HepG2 (cell line): ENCODE results near the gene TMEM9. TPM values are rescaled to one million over a fixed set of nuclear protein-coding genes. Genes with fewer than 3 reads are reported as not detected.

Source experiments
- CHCHD3 ChIP-seq: sonication (generic); formaldehyde crosslinking; IDR thresholded peaks from 2 replicates; pipeline ENCODE4 v1.8.0; 2022; ENCODE audit warnings: mild to moderate bottlenecking, missing genetic modification reagents, moderate library complexity
- E2F2 ChIP-seq: sonication (generic); formaldehyde crosslinking; IDR thresholded peaks from 2 replicates; pipeline ENCODE4 v1.4.0; 2020; ENCODE audit warnings: missing genetic modification reagents, borderline replicate concordance
- ETS1 ChIP-seq: sonication (generic); formaldehyde crosslinking; IDR thresholded peaks from 2 replicates; pipeline ENCODE4 v1.4.0; 2020; ENCODE audit warnings: missing genetic modification reagents
- FOSL2 ChIP-seq: sonication (generic); formaldehyde crosslinking; IDR thresholded peaks from 2 replicates; pipeline ENCODE4 v1.4.0; 2020; ENCODE audit warnings: missing genetic modification reagents
- PAXIP1 ChIP-seq: sonication (generic); formaldehyde crosslinking; conservative IDR thresholded peaks from 2 replicates; pipeline ENCODE4 v1.4.0; 2020; ENCODE audit warnings: mild to moderate bottlenecking, missing genetic modification reagents, moderate library complexity
- SCMH1 ChIP-seq: sonication (generic); formaldehyde crosslinking; IDR thresholded peaks from 2 replicates; pipeline ENCODE4 v1.9.0; 2021; ENCODE audit warnings: missing genetic modification reagents, mild to moderate bottlenecking, borderline replicate concordance
- SRSF4 ChIP-seq: fragments of 200-400 bp; formaldehyde crosslinking; IDR thresholded peaks from one replicate; pipeline ENCODE4 v1.6.1; 2018; ENCODE audit warnings: mild to moderate bottlenecking, low read depth, low read length, moderate library complexity; ENCODE audit not compliant: poor library complexity, severe bottlenecking
- TMF1 ChIP-seq: sonication (generic); formaldehyde crosslinking; IDR thresholded peaks from 2 replicates; pipeline ENCODE4 v1.8.1; 2022; ENCODE audit warnings: low read depth, missing genetic modification reagents
- ZKSCAN5 ChIP-seq: sonication (generic); formaldehyde crosslinking; IDR thresholded peaks from 2 replicates; pipeline ENCODE4 v1.5.1; 2020; ENCODE audit warnings: mild to moderate bottlenecking, missing genetic modification reagents
- ZNF292 ChIP-seq: sonication (generic); formaldehyde crosslinking; IDR thresholded peaks from 2 replicates; pipeline ENCODE4 v1.8.1; 2022; ENCODE audit warnings: mild to moderate bottlenecking, low read depth, missing genetic modification reagents, borderline replicate concordance
- ZNF607 ChIP-seq: sonication (generic); formaldehyde crosslinking; IDR thresholded peaks from 2 replicates; pipeline ENCODE4 v1.5.1; 2020; ENCODE audit warnings: missing genetic modification reagents, mild to moderate bottlenecking, borderline replicate concordance
- ZNF644 ChIP-seq: IDR thresholded peaks from 2 replicates; pipeline ENCODE4 v1.6.1; 2016; ENCODE audit warnings: low read depth
- ZNF646 ChIP-seq: sonication (generic); formaldehyde crosslinking; IDR thresholded peaks from 2 replicates; pipeline ENCODE4 v1.9.0; 2021; ENCODE audit warnings: mild to moderate bottlenecking, missing genetic modification reagents
- ZNF670 ChIP-seq: sonication (generic); formaldehyde crosslinking; IDR thresholded peaks from 2 replicates; pipeline ENCODE4 v1.8.0; 2022; ENCODE audit warnings: mild to moderate bottlenecking, missing genetic modification reagents, borderline replicate concordance
- ZNF781 ChIP-seq: sonication (generic); formaldehyde crosslinking; IDR thresholded peaks from 2 replicates; pipeline ENCODE4 v1.5.1; 2020; ENCODE audit warnings: borderline replicate concordance, mild to moderate bottlenecking, missing genetic modification reagents; ENCODE audit errors: not compliant biosample characterization
- polyA plus RNA-seq, 8 experiments: library from polyadenylated mRNA; depleted of rRNA in 3 of 8; stranded (reverse) in 7 of 8; unstranded in 1 of 8; fragments of >200 nt; fragmentation: Illumina TruSeq in 4 of 8; extraction: Trizol in 4 of 8; gene quantifications; 2 replicates each; pipeline versions ENCODE4 v1.2.1 to v1.2.3, GENCODE V29; 2011 to 2016; ENCODE audit warnings: low read depth in 4 of 8, missing spikeins in 1 of 8, mixed read lengths in 1 of 8; ENCODE audit not compliant: insufficient read depth in 1 of 8
- total RNA-seq, 5 experiments: library from RNA; depleted of rRNA; stranded (reverse); fragments of >200 nt; fragmentation: Illumina TruSeq; extraction: Trizol; gene quantifications; 2 replicates each; pipeline ENCODE4 v1.2.3, GENCODE V29; 2016; ENCODE audit warnings: low read depth in 1 of 5

The TMEM9 gene
- total and polyA plus RNA-seq, 2 of the 13 experiments (the other 11 are each of a cell fraction or from before 2014, with no cell fraction given) = 60.9 to 102 TPM

- no peak for TF ChIP-seq ZNF646 (CRISPR knock-in tag)
- no peak for TF ChIP-seq E2F2
- TF ChIP-seq ZNF644 (CRISPR knock-in tag) = peak; percentile 55; the same call in 1 of the 2 replicates
- TF ChIP-seq PAXIP1 (CRISPR knock-in tag) = peak; percentile 86
- peak; percentile 78 for TF ChIP-seq FOSL2 (CRISPR knock-in tag)
- no peak for TF ChIP-seq TMF1 (CRISPR knock-in tag)
- no peak; the same call in 1 of the 2 replicates for TF ChIP-seq ZNF670 (CRISPR knock-in tag)
- TF ChIP-seq ZNF607 (CRISPR knock-in tag) = peak; percentile 71; the same call in 1 of the 2 replicates
- TF ChIP-seq ETS1 = 0 out of 2 replicates have a peak, but pooled peaks have one; percentile 80
- TF ChIP-seq ZNF292 (CRISPR knock-in tag) = peak; percentile 90; the same call in 1 of the 2 replicates
- TF ChIP-seq ZNF781 (CRISPR knock-in tag) = no peak
- no peak for TF ChIP-seq CHCHD3
- no peak for TF ChIP-seq SCMH1
- TF ChIP-seq SRSF4 = no peak
- TF ChIP-seq ZKSCAN5 = no peak
Measured at GRCh38 chr1:201170533-201171062, 16.3 kb upstream of the TMEM9 start (continued).
